GM03348 (cell line): ENCODE results near the gene SLC2A8.
A peak's percentile ranks its signal among the peaks of the same experiment; 100 is the strongest.

ENCODE experiments used
- DNase-seq: peaks from one replicate; pipeline ENCODE4 v3.0.0; 2012; ENCODE audit warnings: low spot score

SLC2A8 gene

GRCh38 chr9:127396808-127397645 is at the start of gene SLC2A8:
SLC2A8 (plus strand) TSS chr9:127397169; CDS start chr9:127397231, 62 bp downstream.
- peak; percentile 92 for DNase-seq

- DNase-seq = peak; percentile 53
These were observed 48.9 kb upstream of the SLC2A8 start for GRCh38 chr9:127347831-127348776.

GRCh38 chr9:127349483-127350113 is 47.4 kb upstream of the SLC2A8 start:
- DNase-seq = no peak

GRCh38 chr9:127351182-127352166 is 45.5 kb upstream of the SLC2A8 start:
- DNase-seq = no peak

- no peak for DNase-seq
These were observed 43.1 kb upstream of the SLC2A8 start for GRCh38 chr9:127353882-127354281.

- DNase-seq = no peak
These were observed 40.1 kb upstream of the SLC2A8 start for GRCh38 chr9:127356906-127357305.

- DNase-seq = no peak
These were observed 38.9 kb upstream of the SLC2A8 start for GRCh38 chr9:127358023-127358535.

- no peak for DNase-seq
These were observed 38.2 kb upstream of the SLC2A8 start for GRCh38 chr9:127358770-127359169.

GRCh38 chr9:127360250-127360649 is 36.7 kb upstream of the SLC2A8 start:
- peak; percentile 46 for DNase-seq

GRCh38 chr9:127360829-127361228 is 36.1 kb upstream of the SLC2A8 start:
- no peak for DNase-seq

- DNase-seq = no peak
These were observed 35.4 kb upstream of the SLC2A8 start for GRCh38 chr9:127361561-127361960.

- DNase-seq = no peak
These were observed 34.1 kb upstream of the SLC2A8 start for GRCh38 chr9:127362829-127363228.

GRCh38 chr9:127365461-127365860 is 31.5 kb upstream of the SLC2A8 start:
- no peak for DNase-seq

- no peak for DNase-seq
These were observed 30.4 kb upstream of the SLC2A8 start for GRCh38 chr9:127366594-127366993.

GRCh38 chr9:127368852-127369402 is 28.0 kb upstream of the SLC2A8 start:
- DNase-seq = no peak

- DNase-seq = no peak
These were observed 27.5 kb upstream of the SLC2A8 start for GRCh38 chr9:127369428-127369827.

- no peak for DNase-seq
These were observed 26.8 kb upstream of the SLC2A8 start for GRCh38 chr9:127370147-127370579.

GRCh38 chr9:127370672-127371648 is 26.0 kb upstream of the SLC2A8 start:
- DNase-seq = no peak

- no peak for DNase-seq
These were observed 16.5 kb upstream of the SLC2A8 start for GRCh38 chr9:127380479-127380878.
